Endothelial cell of umbilical vein (primary cell): ENCODE data around the gene SLC19A1.

Source experiments
- CTCF ChIP-seq, 2 donors: IDR thresholded peaks; 1 replicate in 1 of 2; 2 replicates in 1 of 2; pipeline ENCODE4 v1.5.1; 2011; ENCODE audit warnings: low read length in 2 of 2, mild to moderate bottlenecking in 2 of 2, moderate library complexity in 2 of 2, control low read depth in 1 of 2, inconsistent platforms in 1 of 2, low read depth in 1 of 2; ENCODE audit not compliant: insufficient read depth in 1 of 2; ENCODE audit errors: extremely low read depth in 1 of 2
- JUN ChIP-seq: IDR thresholded peaks from 2 replicates; pipeline ENCODE4 v1.6.1; 2011; ENCODE audit warnings: borderline replicate concordance, low read depth; ENCODE audit not compliant: insufficient read length, insufficient read depth
- POLR2AphosphoS5 ChIP-seq: IDR thresholded peaks from 2 replicates; pipeline ENCODE4 v1.6.1; 2012; ENCODE audit warnings: low read depth, mild to moderate bottlenecking, control low read depth, low read length, moderate library complexity; ENCODE audit not compliant: insufficient read depth

DNA sequence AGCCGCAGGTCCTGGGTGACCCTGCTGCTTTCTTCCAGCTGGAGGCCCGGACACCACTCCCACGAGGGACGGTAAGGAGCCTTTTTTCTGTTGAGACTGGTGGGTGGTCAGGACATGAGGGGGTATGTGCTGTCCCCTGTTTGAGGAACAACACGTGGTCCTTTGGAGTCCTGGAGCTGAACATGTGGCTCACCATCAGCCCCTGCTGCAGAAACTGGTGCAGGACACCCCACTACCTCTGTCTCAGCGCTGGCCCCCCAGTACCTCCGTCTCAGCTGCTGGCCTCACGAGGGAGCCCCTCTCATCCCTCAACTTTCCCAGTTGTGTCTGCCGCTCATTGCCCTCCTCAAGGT lies 34.7 kb downstream of the SLC19A1 start:
- TF ChIP-seq CTCF (IDR thresholded peaks at IDR 0.05; ENCODE audit: extremely low read depth in 1 of 2, insufficient read depth in 1 of 2, low read depth in 1 of 2, low read length in 2 of 2) = no peak
- TF ChIP-seq JUN = no peak
- TF ChIP-seq POLR2AphosphoS5 = no peak
